PC-3 (cell line): ENCODE measurements around the gene F5.

Experiments used
- EZH2 ChIP-seq: fragments of 300-600 bp; sonication (generic); IDR thresholded peaks from one replicate; pipeline ENCODE4 v1.6.1; 2017; ENCODE audit warnings: antibody characterized with exemption, mild to moderate bottlenecking, low read length; ENCODE audit not compliant: unreplicated experiment
- EZH2phosphoT487 ChIP-seq: fragments of 300-600 bp; sonication (generic); IDR thresholded peaks from 2 replicates; pipeline ENCODE4 v1.6.1; 2018; ENCODE audit warnings: mild to moderate bottlenecking, antibody characterized with exemption, low read length, borderline replicate concordance
- TF ChIP-seq, protein P1 (sequence below): fragments of 300-600 bp; sonication (generic); conservative IDR thresholded peaks from 2 replicates; pipeline ENCODE4 v1.5.1; 2017; ENCODE audit warnings: antibody characterized with exemption, low read depth, mild to moderate bottlenecking, low read length

DNA sequence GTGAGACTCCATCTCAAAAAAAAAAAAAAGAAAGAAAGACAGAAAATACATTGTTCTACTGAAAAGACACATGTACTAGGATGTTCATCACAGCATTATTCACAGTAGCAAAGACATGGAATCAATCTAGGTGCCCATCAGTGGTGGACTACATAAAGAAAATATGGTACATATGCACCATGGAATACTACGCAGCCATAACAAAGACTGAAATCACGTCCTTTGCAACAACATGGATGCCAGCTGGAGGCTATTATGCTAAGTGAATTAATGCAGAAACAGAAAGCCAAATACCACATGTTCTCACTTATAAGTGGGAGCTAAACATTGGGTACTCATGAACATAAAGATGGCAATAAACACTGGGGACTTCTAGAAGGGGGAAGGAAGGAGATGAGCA is 51.6 kb downstream of the F5 start:
- TF ChIP-seq, protein P1, sequence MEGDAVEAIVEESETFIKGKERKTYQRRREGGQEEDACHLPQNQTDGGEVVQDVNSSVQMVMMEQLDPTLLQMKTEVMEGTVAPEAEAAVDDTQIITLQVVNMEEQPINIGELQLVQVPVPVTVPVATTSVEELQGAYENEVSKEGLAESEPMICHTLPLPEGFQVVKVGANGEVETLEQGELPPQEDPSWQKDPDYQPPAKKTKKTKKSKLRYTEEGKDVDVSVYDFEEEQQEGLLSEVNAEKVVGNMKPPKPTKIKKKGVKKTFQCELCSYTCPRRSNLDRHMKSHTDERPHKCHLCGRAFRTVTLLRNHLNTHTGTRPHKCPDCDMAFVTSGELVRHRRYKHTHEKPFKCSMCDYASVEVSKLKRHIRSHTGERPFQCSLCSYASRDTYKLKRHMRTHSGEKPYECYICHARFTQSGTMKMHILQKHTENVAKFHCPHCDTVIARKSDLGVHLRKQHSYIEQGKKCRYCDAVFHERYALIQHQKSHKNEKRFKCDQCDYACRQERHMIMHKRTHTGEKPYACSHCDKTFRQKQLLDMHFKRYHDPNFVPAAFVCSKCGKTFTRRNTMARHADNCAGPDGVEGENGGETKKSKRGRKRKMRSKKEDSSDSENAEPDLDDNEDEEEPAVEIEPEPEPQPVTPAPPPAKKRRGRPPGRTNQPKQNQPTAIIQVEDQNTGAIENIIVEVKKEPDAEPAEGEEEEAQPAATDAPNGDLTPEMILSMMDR: no peak
- TF ChIP-seq EZH2 (no peak), EZH2phosphoT487 (no peak)
